AG04450 (cell line): ENCODE data around the gene GAREM1. TPM values are rescaled to one million over a fixed set of nuclear protein-coding genes. Genes with fewer than 3 reads are reported as not detected.

Experiments
- CTCF ChIA-PET: fragments of 300-600, 350-600 bp; formaldehyde crosslinking; extraction: SDS; loops from one replicate; lab custom pipeline; 2022; ENCODE audit warnings: antibody characterized with exemption, inconsistent platforms; lab: Charles Lee
- POLR2A ChIA-PET: fragments of 350-600 bp; formaldehyde crosslinking; extraction: SDS; loops from one replicate; lab custom pipeline; 2021; ENCODE audit warnings: antibody characterized with exemption, inconsistent platforms; lab: Yijun Ruan, JAX
- DNase-seq: peaks from one replicate; pipeline ENCODE4 v3.0.0-alpha.2; 2011; ENCODE audit warnings: low read depth, low spot score
- H3K27ac ChIP-seq: one replicate; pipeline ENCODE4 v1.5.1; 2012; ENCODE audit warnings: low read depth, low read length, control low read depth
- H3K27me3 ChIP-seq: one replicate; pipeline ENCODE4 v1.6.0; 2012; ENCODE audit warnings: low read length; ENCODE audit not compliant: control insufficient read depth, insufficient read depth
- H3K4me3 ChIP-seq: 2 replicates; pipeline ENCODE4 v1.5.1; 2011; ENCODE audit warnings: mild to moderate bottlenecking, low read depth, low read length, control low read depth
- H3K9me3 ChIP-seq: 2 replicates; pipeline ENCODE4 v1.5.1; 2012; ENCODE audit warnings: low read length; ENCODE audit not compliant: control insufficient read depth, insufficient read depth
- CTCF ChIP-seq: IDR thresholded peaks from 2 replicates; pipeline ENCODE4 v1.5.1; 2011; ENCODE audit warnings: low read depth, low read length, control low read depth, inconsistent platforms
- polyA plus RNA-seq: library from polyadenylated mRNA; depleted of rRNA; stranded (reverse); fragments of >200 nt; gene quantifications from 2 replicates; pipeline ENCODE4 v1.2.3, GENCODE V29; 2011

GAREM1 gene
- polyA plus RNA-seq, 1 experiment, result 3.4 TPM

GRCh38 chr18:32360682-32361345 lies 109.9 kb downstream of the GAREM1 start:
- H3K27me3 ChIP-seq, result no peaks in the 10 kb centered on the region
- TF ChIP-seq CTCF, result no peak
- ChIA-PET CTCF (no interaction called here), POLR2A (no interaction called here)
- no peak for DNase-seq
- no peak overlapping the region for H3K4me3 ChIP-seq
- no peaks in the 10 kb centered on the region for H3K9me3 ChIP-seq
- H3K27ac ChIP-seq, result no peak overlapping the region

GRCh38 chr18:32358529-32358928 lies 112.2 kb downstream of the GAREM1 start:
- H3K27ac ChIP-seq, result no peak overlapping the region
- DNase-seq, result no peak
- CTCF ChIA-PET, result interaction anchor here (3.7 kb wide), 1 partner anchor 69 kb away, joined by 15 read pairs; no protein-coding TSS in a partner anchor
- POLR2A ChIA-PET, result no interaction called here
- TF ChIP-seq CTCF, result no peak
- H3K4me3 ChIP-seq, result no peak overlapping the region
- no peaks in the 10 kb centered on the region for H3K27me3 ChIP-seq
- no peaks in the 10 kb centered on the region for H3K9me3 ChIP-seq

- CTCF ChIA-PET, result interaction anchor here (0.6 to 3.7 kb wide), 4 partner anchors 69 to 185 kb away, joined by 3 to 15 read pairs (median 6); partner anchors contain the start of gene GAREM1
- Histone ChIP-seq H3K27ac (no peak overlapping the region), H3K9me3 (no peaks in the 10 kb centered on the region), H3K27me3 (no peaks in the 10 kb centered on the region), H3K4me3 (no peak overlapping the region)
- TF ChIP-seq CTCF, result no peak
- POLR2A ChIA-PET, result no interaction called here
- no peak for DNase-seq
Observed at GRCh38 chr18:32358075-32358474, 112.6 kb downstream of the GAREM1 start.

GRCh38 chr18:32355896-32356295 lies 114.8 kb downstream of the GAREM1 start:
- CTCF ChIA-PET, result interaction anchor here (0.5 to 3.7 kb wide), 3 partner anchors 30 to 115 kb away, joined by 3 to 15 read pairs (median 8); partner anchors contain the start of gene GAREM1
- POLR2A ChIA-PET, result no interaction called here
- DNase-seq, result peak; percentile 24
- H3K27me3 ChIP-seq, result no peaks in the 10 kb centered on the region
- H3K9me3 ChIP-seq, result no peaks in the 10 kb centered on the region
- no peak overlapping the region for H3K4me3 ChIP-seq
- no peak overlapping the region for H3K27ac ChIP-seq
- TF ChIP-seq CTCF, result no peak

GRCh38 chr18:32354518-32354917 lies 116.2 kb downstream of the GAREM1 start:
- POLR2A ChIA-PET, result no interaction called here
- TF ChIP-seq CTCF, result no peak
- Histone ChIP-seq H3K9me3 (no peaks in the 10 kb centered on the region), H3K27me3 (no peaks in the 10 kb centered on the region), H3K27ac (no peak overlapping the region), H3K4me3 (no peak overlapping the region)
- CTCF ChIA-PET, result no interaction called here
- no peak for DNase-seq
